Esophagus squamous epithelium (tissue), 4 donors: Measurements from ENCODE around the gene CELF4.

ENCODE experiments used
- POLR2A ChIP-seq, 4 donors: fragments of 450-650 bp; IDR thresholded peaks; one replicate each; pipeline ENCODE4 v1.6.1; 2017; ENCODE audit warnings: antibody characterized with exemption in 4 of 4, mild to moderate bottlenecking in 4 of 4, moderate library complexity in 3 of 4
- TF ChIP-seq, protein P1 (sequence below), 6 experiments: fragments of 450-650 bp in 4 of 6; fragments of 200-600 bp in 2 of 6; sonication (generic) in 2 of 6; IDR thresholded peaks; one replicate each; pipeline ENCODE4 v1.5.1; 2016 to 2019; ENCODE audit warnings: antibody characterized with exemption in 6 of 6, mild to moderate bottlenecking in 4 of 6, moderate library complexity in 4 of 6

DNA sequence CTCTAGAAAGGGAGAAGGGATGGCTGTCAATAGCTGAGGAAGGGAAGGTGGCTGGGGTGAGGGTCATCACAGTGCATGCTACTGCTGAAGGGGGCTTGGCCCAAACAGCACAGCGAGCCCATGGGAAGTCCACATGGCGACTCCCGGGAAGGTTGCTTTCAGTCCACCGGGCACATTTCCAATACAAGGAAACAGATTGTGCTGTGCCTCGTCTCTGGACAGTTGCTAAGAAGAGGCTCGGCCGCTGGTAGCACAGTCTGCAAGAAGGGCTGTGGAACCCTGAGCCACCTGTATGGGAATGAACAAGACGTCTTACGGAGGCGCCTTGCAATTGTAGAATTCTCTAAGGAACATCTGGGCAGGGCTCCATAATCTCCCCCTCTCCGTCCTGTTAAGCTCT, 123.1 kb downstream of the CELF4 start:
- TF ChIP-seq, protein P1, sequence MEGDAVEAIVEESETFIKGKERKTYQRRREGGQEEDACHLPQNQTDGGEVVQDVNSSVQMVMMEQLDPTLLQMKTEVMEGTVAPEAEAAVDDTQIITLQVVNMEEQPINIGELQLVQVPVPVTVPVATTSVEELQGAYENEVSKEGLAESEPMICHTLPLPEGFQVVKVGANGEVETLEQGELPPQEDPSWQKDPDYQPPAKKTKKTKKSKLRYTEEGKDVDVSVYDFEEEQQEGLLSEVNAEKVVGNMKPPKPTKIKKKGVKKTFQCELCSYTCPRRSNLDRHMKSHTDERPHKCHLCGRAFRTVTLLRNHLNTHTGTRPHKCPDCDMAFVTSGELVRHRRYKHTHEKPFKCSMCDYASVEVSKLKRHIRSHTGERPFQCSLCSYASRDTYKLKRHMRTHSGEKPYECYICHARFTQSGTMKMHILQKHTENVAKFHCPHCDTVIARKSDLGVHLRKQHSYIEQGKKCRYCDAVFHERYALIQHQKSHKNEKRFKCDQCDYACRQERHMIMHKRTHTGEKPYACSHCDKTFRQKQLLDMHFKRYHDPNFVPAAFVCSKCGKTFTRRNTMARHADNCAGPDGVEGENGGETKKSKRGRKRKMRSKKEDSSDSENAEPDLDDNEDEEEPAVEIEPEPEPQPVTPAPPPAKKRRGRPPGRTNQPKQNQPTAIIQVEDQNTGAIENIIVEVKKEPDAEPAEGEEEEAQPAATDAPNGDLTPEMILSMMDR (IDR thresholded peaks at IDR 0.05) = no peak
- no peak for TF ChIP-seq POLR2A (IDR thresholded peaks at IDR 0.05)
